GM19238 (cell line): ENCODE results near the gene GPC1.
"Not testable (repeated sequence)": the region's sequence is repeated elsewhere in the genome, so short reads cannot be mapped to it uniquely, and the experiment has no call there.

Experiments
- DNase-seq: peaks from one replicate; pipeline ENCODE4 v3.0.0; 2011; ENCODE audit warnings: low spot score; ENCODE audit not compliant: insufficient read length

The GPC1 gene, protein sequence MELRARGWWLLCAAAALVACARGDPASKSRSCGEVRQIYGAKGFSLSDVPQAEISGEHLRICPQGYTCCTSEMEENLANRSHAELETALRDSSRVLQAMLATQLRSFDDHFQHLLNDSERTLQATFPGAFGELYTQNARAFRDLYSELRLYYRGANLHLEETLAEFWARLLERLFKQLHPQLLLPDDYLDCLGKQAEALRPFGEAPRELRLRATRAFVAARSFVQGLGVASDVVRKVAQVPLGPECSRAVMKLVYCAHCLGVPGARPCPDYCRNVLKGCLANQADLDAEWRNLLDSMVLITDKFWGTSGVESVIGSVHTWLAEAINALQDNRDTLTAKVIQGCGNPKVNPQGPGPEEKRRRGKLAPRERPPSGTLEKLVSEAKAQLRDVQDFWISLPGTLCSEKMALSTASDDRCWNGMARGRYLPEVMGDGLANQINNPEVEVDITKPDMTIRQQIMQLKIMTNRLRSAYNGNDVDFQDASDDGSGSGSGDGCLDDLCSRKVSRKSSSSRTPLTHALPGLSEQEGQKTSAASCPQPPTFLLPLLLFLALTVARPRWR

DNA sequence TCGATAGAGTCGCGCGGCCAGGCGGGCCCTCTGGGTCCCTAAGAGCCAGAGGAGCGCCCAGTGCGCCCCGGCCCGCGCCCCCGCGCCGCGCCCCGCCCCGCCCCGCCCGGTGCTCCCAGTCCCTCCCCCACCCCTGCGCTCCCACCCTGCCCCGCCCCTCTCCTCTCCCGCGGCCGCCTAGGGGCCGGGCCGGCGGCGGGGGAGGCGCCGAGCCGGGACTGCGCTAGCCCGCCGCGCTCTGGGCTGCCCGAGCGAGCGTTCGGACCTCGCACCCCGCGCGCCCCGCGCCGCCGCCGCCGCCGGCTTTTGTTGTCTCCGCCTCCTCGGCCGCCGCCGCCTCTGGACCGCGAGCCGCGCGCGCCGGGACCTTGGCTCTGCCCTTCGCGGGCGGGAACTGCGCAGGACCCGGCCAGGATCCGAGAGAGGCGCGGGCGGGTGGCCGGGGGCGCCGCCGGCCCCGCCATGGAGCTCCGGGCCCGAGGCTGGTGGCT is at the start of gene GPC1:
Gene GPC1, plus strand, starts transcription at position 207 of the 491 bp plus-strand sequence. Its CDS starts 256 bp downstream, at position 463.
- DNase-seq = peak; percentile 59

DNA sequence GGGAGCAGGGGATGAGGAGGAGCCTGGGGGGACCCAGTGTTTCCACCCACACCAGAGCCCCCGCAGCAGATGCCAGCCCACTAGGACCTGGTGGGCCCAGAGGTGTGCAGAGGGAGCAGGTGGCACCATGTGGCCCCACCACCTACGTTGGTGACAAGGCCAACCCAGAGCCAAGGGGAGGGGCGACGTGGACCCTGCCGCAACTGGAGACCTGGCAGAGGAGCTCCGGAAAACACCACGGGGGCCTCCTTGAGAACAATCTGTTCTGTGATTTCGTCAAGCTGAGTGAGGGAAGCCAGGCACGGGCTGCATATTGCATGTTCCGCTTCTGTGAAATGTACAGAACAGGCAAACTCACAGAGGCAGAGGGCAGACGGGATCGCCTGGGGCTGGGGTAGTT is 49.1 kb upstream of the GPC1 start:
- no peak for DNase-seq

DNA sequence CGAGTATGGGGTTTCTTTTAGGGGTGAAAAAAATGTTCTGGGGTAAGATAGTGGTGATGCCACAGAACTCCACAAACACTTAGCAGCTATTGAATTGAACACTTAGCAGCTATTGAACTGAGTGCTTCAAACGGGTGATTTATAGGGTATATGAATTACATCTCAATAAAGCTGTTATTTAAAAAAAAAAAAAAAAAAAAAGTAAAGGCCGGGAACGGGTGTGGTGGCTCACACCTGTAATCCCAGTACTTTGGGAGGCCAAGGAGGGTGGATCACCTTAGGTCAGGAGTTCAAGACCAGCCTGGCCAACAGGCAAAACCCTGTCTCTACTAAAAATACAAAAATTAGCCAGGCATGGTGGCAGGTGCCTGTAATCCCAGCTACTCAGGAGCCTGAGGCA is 48.7 kb upstream of the GPC1 start:
- not testable (repeated sequence) for DNase-seq

DNA sequence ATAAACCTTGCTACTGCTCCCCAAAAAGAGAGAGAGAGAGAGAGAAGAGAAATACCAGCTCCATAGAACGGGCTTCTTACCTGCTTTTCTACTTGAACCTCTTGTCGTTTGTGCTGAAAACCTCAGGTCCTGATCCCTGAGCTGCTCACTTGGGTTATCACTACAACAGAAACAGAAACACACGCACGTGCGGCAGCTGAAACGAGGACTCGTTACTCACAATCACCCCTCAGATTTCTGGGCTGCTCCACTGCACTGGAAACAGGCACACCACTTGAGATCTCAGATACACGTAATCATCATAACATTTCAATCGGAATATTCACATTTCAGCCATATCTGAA is 48.2 kb upstream of the GPC1 start:
- no peak for DNase-seq

DNA sequence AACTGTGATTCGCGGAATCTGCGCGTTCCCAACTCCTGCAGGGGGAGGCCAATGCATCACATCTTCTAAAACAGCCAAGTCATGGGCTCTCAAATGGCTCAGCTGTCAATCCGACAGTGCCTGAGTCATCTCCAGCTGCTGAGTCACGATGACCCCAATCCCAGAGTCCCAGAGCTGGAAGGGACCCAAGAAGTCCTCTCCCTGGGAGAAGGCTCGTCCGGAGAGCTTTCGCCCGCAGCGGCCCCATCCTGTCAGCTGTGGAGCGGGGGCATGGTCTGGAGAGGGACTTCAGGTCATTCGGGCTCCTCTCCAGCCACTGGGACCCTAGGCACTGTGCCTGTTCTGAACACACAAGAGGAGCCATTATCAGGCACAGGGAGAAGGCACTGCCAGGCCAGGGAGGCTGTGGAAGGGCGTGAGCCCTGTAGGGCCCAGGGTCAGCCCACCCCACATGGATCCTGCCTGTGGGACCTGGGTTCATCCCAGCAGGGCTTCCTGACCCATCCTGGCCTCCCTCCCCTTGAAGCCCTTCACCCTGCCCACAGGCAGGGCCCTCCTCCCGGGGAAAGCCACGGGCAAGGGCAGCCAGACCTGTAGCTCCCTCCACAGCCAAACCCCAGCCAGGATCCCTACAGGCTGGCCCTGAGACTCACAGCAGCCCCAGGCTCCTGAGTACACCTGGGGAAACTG is 47.6 kb upstream of the GPC1 start:
- no peak for DNase-seq

DNA sequence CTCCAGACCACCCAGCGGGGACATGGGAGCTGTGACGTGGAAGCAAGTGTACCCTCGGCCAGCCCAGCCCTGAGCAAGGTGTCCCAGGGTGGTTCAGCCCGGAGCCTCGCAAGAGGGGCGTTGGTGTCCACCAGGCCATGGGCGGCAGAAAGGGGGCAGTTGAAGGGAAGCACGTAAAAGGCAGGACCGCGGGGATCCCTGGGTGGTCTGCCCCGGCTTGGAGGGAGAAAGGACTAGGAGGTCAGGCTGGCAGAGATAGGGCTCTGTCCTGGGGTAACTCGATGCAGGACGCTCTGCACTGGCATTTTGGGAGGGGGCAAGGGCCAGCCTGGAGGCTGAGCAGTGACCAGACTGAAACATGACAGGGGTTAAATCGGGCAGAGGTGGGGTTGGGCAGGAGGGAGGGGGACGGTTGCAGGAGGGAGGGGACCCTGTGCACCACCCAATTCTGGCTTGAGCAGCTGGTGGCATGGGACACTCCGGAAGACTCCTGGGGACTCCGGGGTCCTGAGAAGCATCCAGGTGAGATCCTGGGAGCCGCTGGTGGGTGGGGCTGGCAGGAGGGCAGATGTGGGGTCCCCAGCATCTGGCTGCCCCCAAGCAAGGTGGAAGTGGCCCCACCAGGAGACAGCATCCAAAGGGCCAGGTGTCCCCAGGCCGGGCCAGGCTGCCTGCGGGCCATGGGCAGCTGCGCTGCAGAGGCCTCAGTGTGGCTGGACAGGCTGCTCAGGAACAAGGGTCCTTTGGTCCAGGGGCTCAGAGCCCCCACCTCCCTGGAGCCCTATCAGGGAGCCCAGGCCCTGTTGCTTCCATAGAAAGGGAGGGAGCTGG is 46.8 kb upstream of the GPC1 start:
- no peak for DNase-seq

DNA sequence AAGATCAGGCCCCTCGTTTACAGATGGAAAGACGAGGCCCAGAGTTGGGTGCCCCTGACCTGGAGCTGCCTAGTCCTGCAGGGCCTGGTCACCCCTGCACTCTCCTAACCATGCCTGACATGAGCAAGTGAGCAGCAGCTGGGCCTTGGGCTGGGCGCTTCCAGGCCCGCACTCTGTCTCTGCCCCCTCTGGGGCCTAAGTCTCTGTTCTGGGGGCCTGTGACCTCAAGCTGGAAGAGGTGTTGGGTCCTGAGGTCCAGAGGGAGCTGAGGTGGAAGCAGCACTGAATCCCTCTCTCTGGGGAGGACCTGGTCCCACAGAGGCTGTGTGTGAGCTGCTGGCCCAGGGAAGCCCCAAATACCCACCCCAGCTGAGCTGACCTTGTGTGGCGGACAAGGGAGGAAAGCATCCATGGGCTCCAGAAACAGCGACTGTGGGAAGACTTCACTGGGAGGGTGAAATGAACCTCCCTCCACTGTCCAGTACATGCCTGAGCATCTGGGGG is 46.1 kb upstream of the GPC1 start:
- DNase-seq = no peak

DNA sequence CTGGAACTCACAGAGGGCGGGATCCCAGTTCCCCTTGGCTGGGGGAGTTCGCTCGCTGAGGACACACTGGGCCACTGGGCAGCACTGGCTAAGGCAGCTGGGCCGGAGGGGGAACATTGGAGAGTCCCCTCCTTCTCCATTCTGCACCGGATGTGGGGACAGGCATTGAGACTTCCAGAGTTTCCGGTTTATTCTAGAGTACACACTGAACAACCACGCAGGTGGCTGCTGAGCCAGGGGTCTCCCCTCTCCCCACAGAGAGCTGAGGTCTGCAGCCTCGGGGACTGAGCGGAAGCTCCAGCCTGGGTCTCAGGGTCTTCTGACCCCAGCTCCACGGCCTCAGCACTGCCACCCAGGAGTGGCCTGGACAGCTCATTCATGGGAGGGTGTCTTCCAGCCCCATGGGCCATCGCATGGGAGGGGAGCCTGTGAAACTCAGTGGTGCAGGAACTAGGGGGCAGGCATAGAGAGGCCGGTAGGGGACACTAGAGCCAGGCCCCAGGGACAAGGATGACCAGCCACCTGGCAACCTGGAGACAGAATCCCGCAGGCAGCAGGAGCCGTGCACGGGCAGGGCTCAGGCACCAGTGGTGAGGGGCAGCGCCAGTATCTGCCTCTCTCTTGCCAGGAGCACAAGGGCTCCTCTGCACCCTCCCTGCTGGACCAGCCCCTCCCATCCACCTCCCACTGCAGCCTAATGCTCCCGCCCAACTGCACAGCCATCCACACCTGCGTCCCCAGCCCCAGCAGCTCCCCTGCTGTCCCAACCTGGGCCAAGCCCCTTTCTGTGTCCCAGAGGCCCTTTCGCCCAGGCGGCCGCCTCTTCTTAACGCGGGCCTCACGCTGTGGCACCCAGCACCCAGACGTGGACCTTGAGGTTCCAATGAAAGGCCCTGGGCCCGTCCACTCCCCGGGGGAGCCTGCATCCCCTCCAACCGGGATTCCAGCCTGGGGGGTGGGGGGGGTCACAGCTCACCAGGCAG is 45.1 kb upstream of the GPC1 start:
- no peak for DNase-seq

DNA sequence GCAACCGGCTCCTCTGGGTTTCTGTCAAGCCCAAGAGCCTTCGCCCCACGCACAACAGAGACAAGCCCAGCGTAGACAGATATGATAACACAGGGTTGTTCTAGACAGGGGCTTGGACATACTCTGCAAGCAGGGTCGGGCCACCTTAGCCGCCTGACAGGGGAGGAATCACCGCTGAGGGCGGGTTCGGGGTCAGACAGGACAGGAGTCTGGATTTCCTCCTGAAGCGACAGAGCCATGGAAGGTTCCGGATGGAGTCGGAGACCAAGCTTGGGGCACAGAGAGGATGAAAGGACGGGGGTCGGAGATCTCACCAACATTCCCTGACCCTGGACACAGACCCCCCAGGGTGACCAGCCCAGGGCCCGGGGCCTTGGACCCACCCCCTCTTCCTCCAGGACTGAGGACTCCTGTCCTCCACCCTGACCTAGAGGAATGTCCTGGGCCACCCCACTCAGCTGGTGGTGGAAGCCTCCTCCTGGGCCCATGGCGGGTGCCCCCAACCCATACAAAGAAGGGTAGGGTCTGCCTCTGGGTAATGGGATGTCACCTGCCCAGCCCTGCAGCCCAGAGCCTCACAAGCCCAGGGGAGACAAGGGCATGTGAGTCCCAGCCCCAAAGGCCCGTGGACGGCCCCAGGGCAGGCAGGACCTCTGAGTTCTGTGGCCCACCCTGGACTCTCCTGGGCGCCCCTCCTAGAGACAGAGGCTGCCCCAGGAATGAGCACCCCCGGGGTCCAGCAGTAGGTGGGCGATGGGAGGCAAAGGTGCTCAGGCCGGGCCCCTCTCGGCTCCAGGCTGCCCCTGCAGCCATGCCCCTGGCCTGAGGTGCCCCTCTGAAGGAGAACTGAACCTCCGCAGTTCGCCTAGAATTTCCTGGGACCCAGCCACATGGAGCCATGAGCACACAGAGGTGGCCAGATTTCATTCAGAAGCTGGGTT is 44.1 kb upstream of the GPC1 start:
- no peak for DNase-seq

DNA sequence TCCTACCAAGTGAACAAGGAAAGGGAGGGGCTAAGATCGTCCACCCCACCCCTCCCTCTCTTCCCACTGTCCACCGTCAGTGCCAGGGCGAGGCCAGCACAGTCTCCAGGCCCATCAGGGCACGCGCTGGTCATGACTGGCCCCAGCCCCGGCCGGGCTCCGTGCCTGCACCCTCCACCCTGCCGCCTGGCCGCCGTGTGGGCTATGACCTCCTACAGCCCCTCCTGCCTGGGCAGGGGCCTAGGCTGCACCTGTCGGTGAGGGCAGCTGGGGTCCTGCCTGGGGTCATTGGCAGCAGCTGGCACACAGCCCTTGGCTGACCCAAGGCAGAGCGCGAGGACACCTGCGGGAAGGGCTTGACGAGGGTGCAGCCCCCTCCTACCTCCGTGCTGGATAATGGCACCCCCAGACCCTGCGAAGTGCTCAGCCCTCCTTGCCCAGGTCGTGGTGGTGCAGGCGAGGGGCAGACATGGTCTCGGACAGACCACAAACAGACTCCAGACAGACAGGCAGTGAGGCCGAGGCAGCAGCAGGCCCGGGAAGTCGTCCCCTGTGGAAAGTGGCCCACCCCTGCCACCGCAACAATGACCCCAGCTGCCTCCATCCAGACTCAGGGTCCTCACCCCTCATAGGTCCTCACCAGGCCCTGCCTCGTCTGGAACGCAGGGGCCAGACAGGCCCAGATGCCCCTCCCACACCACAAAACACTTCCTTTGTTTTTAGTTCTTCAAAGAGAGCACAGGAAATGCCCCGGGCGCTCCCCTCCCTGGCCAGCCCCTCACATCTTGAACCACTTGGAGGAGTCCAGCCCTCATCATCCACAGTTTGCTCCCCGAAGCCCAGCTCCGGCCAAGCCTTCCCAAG is 43.1 kb upstream of the GPC1 start:
- no peak for DNase-seq

DNA sequence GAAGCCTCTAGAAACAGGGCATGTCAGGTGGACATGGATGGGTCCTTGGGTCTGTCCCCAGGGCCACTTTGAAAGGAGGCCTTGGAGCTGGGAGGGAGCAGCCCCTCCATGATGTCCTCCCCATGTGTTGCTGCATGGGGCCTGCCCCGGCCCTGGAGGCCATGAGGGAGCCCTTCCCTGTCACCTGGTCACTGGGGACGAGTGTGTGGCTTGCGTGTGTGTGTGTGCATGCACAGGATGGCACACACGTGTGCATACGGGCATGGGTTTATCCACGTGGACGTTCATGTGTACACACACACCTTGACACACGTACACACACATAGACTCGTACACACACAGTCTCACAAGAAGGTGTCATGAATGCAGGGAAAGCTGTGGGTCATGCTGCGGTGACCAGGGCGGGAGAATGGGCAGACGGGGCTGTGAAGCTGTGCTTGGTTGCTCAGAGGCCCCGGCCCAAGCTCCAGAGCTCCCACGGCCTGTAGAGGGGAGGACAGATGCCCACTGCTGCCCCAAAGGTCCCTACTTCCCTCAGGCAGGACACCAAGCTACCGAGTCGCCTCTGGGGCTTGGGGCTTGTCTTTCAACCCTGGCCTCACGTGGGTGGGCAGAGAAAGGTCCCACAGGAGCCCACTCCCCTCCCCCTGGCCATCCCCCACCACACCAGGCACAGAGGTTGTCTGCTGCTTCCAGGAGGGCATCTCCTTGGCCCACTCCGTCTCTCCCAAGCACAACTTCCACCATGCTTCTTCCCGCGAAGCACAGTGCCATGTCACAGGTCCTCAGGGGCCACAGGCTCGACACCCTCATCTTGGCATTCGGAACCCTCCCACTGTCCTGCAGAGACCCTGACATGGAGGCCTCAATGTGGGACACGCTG is 42.3 kb upstream of the GPC1 start:
- no peak for DNase-seq

DNA sequence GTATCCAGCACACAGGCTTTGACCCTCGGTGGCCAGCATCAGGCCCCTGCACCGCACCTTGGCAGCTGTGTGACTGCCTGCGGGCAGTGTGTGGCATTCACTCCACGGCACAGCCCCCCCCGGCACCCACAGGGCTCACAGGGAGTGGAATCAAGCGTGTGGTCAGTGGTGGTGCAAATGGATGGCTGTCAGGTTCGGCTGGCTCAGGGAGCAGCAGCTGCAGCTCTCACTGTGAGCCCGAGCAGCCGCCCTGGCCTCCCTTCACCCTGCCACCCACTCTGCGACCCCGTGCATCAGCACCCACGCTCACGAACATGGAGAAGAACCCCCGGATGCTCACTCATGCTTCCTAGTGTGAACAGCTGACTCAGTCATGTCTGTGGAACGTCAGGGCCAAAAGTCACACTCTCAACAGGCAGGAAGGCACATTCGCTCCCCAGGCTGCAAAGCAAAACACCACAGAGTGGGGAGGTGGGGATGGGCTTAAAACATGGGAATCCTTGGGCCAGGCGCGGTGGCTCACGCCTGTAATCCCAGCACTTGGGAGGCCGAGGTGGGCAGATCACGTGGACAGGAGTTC is 41.5 kb upstream of the GPC1 start:
- no peak for DNase-seq

DNA sequence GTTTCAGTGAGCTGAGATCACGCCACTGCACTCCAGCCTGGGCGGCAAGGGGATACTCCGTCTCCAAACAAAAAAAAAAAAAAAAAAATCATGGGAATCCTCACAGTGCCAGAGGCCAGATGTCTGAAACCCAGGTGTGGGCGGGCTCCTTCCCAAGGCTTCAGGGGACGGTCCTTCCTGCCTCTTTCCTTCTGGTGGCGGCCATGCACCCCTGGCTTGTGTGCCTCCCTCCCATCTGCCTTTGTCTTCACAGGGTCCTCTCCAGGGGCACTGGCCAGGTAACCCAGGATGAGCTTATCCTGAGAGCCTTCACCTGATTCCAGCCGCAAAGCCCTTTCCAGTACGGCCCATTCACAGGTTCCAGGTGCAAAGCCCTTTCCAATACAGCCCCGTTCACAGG is 40.9 kb upstream of the GPC1 start:
- no peak for DNase-seq

DNA sequence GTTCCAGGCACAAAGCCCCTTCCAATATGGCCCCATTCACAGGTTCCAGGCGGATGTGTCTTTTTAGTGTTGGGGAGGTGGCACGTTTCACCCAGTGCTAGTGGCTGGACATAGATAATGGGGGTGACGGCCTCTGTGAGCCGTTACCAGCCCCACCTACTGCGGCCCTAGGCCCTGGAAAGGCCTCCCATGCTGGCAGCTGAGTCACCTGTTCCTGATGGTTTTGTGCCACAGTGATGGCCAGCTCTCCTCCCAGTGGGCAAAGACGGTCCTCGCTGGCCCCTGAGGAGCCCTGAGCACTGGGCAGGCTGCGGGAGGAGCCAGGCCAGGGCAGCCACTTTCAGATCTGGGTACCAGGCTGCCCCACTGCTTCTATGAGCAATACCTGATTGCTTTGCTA is 40.0 kb upstream of the GPC1 start:
- no peak for DNase-seq

DNA sequence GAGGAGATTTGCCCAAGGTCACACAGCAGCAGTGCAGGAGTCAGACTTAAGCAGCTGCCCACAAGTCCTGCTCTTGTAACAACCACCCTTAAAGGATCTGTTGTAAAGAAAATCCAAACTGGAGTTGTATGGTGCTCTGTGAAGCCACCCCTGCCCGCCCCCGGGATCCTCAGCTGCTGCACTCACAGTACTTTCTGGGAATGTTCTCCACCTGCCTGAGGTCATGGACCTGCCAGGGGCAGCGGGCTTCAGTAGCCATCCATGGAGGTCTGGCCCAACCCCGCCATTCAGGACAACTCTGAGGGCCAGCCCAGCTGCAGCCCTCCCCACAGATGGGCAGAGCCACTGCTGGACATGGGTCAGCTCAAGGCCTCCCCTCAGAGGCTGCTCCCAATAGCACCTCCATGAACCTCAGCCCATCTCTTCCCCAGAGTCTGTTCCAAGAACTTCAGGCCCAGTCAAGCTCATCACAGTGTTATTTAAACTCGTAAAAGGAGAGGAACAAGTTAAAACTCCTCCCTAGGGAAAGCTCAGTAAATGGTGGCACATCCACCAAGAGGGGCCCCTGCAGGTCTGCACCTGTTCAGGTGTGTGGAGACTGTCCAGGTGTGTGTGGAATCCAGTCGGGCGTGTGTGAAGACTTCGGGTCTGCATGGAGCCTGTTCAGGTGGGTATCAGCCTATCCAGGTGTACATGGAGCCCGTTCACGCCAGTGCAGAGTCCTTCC is 39.4 kb upstream of the GPC1 start:
- DNase-seq = no peak
